CD14-positive monocyte (primary cell): ENCODE measurements around the gene CFAP91. TPM values are rescaled to one million over a fixed set of nuclear protein-coding genes. Genes with fewer than 3 reads are reported as not detected.

Experiments
- DNase-seq, 3 donors: peaks; one replicate each; pipeline ENCODE4 v3.0.0-alpha.2; 2011 to 2022
- H2AFZ ChIP-seq: 2 replicates; pipeline ENCODE4 v1.6.0; 2012; ENCODE audit warnings: mild to moderate bottlenecking, low read depth, low read length, inconsistent platforms; ENCODE audit not compliant: insufficient read depth, poor library complexity, severe bottlenecking
- H3K27ac ChIP-seq, 2 donors: 1 replicate in 1 of 2; 2 replicates in 1 of 2; pipeline ENCODE4 v1.5.1; 2012 to 2013; ENCODE audit warnings: low read length in 2 of 2, control low read depth in 1 of 2, inconsistent platforms in 1 of 2, low read depth in 1 of 2, mild to moderate bottlenecking in 1 of 2
- H3K27me3 ChIP-seq, 2 donors: one replicate each; pipeline versions ENCODE4 v1.6.0 to v1.6.1; 2011 to 2013; ENCODE audit warnings: low read length in 2 of 2; ENCODE audit not compliant: control insufficient read depth in 2 of 2, insufficient read depth in 2 of 2
- H3K36me3 ChIP-seq, 2 donors: replicated peaks in 1 of 2; 1 replicate in 1 of 2; 2 replicates in 1 of 2; pipeline versions ENCODE4 v1.5.1 to v1.6.1; 2012 to 2013; ENCODE audit warnings: low read length in 2 of 2, control low read depth in 1 of 2, inconsistent platforms in 1 of 2, mild to moderate bottlenecking in 1 of 2; ENCODE audit not compliant: insufficient read depth in 2 of 2, control insufficient read depth in 1 of 2
- H3K4me1 ChIP-seq, 2 donors: 1 replicate in 1 of 2; 2 replicates in 1 of 2; pipeline versions ENCODE4 v1.5.1 to v1.6.1; 2012 to 2013; ENCODE audit warnings: low read length in 2 of 2, control low read depth in 1 of 2, inconsistent platforms in 1 of 2, mild to moderate bottlenecking in 1 of 2, moderate library complexity in 1 of 2; ENCODE audit not compliant: insufficient read depth in 2 of 2, control insufficient read depth in 1 of 2
- H3K4me2 ChIP-seq: replicated peaks from 2 replicates; pipeline ENCODE3; 2012; ENCODE audit warnings: low read length, moderate library complexity, mild to moderate bottlenecking; ENCODE audit not compliant: poor library complexity, severe bottlenecking; ENCODE audit errors: extremely low read depth
- H3K4me3 ChIP-seq, 3 experiments: fragments of 200-600 bp in 1 of 3; sonication (generic) in 1 of 3; replicated peaks in 1 of 3; 1 replicate in 2 of 3; 2 replicates in 1 of 3; pipeline ENCODE4 v1.5.1; 2011 to 2013; ENCODE audit warnings: low read length in 3 of 3, mild to moderate bottlenecking in 3 of 3, control low read depth in 2 of 3, low read depth in 2 of 3, inconsistent platforms in 1 of 3, moderate library complexity in 1 of 3
- H3K79me2 ChIP-seq: 2 replicates; pipeline ENCODE4 v1.6.0; 2012; ENCODE audit warnings: mild to moderate bottlenecking, control low read depth, inconsistent platforms, low read length, moderate library complexity; ENCODE audit not compliant: insufficient read depth
- H3K9ac ChIP-seq: 2 replicates; pipeline ENCODE4 v1.6.0; 2017; ENCODE audit warnings: low read length, mild to moderate bottlenecking; ENCODE audit not compliant: insufficient read depth, poor library complexity, severe bottlenecking
- H3K9me3 ChIP-seq, 2 donors: replicated peaks in 1 of 2; 1 replicate in 1 of 2; 2 replicates in 1 of 2; pipeline versions ENCODE4 v1.5.1 to v1.6.1; 2012 to 2013; ENCODE audit warnings: low read length in 2 of 2, control low read depth in 1 of 2; ENCODE audit not compliant: control insufficient read depth in 1 of 2, insufficient read depth in 1 of 2
- H4K20me1 ChIP-seq: 2 replicates; pipeline ENCODE4 v1.6.0; 2012; ENCODE audit warnings: mild to moderate bottlenecking, low read length, control low read depth, moderate library complexity; ENCODE audit not compliant: insufficient read depth
- H3K27ac Mint-ChIP-seq, 7 donors: one replicate each; pipeline ENCODE4 v1.8.0; 2020; ENCODE audit warnings: mild to moderate bottlenecking in 7 of 7, mixed read lengths in 7 of 7, moderate library complexity in 6 of 7, inconsistent platforms in 2 of 7
- H3K27me3 Mint-ChIP-seq, 3 donors: one replicate each; pipeline ENCODE4 v1.8.0; 2021 to 2022; ENCODE audit warnings: low read depth in 3 of 3, mild to moderate bottlenecking in 3 of 3, mixed read lengths in 3 of 3, moderate library complexity in 3 of 3, inconsistent platforms in 1 of 3
- H3K36me3 Mint-ChIP-seq, 2 donors: one replicate each; pipeline ENCODE4 v1.8.0; 2020; ENCODE audit warnings: mixed read lengths in 2 of 2, inconsistent platforms in 1 of 2, mild to moderate bottlenecking in 1 of 2
- H3K4me1 Mint-ChIP-seq: one replicate; pipeline ENCODE4 v1.8.0; 2020; ENCODE audit warnings: mild to moderate bottlenecking, mixed read lengths
- H3K4me3 Mint-ChIP-seq, 2 donors: one replicate each; pipeline ENCODE4 v1.8.0; 2020; ENCODE audit warnings: mild to moderate bottlenecking in 2 of 2, mixed read lengths in 2 of 2, moderate library complexity in 1 of 2
- H3K9me3 Mint-ChIP-seq, 7 donors: one replicate each; pipeline ENCODE4 v1.8.0; 2020 to 2022; ENCODE audit warnings: mixed read lengths in 7 of 7, mild to moderate bottlenecking in 6 of 7, moderate library complexity in 6 of 7, inconsistent platforms in 2 of 7
- CTCF ChIP-seq: fragments of 200-600 bp; IDR thresholded peaks from one replicate; pipeline ENCODE4 v1.8.0; 2022; ENCODE audit warnings: antibody characterized with exemption, mild to moderate bottlenecking
- WGBS: methylation state at CpG from one replicate; pipeline ENCODE4 v1.1.5; 2013; ENCODE audit warnings: missing lambda C conversion rate; ENCODE audit not compliant: insufficient coverage; 5-methylcytosine and 5-hydroxymethylcytosine counted together
- intact Hi-C, 2 donors: fragments of 100-400 bp; cut with micrococcal nuclease; formaldehyde crosslinking; loops; one replicate each; pipeline versions ENCODE4 v1.15.0 to v1.15.1; 2023
- polyA plus RNA-seq, 3 donors: library from polyadenylated mRNA; depleted of rRNA in 1 of 3; unstranded in 2 of 3; stranded (reverse) in 1 of 3; fragments of 300-500 nt in 2 of 3; fragments of >200 nt in 1 of 3; fragmentation: Illumina TruSeq in 2 of 3; gene quantifications; 1 replicate in 2 of 3; 2 replicates in 1 of 3; pipeline ENCODE4 v1.2.3, GENCODE V29; 2012 to 2021

Gene CFAP91
- polyA plus RNA-seq, 3 donors, result 0.14 TPM; not detected in 2

- no peaks in the 10 kb centered on the region for H3K9me3 Mint-ChIP-seq
- no peaks in the 10 kb centered on the region for H3K36me3 Mint-ChIP-seq
- H3K4me1 Mint-ChIP-seq, result peaks cover 11% of the 10 kb centered on the region
- Histone ChIP-seq H3K79me2 (no peaks in the 10 kb centered on the region), H3K9me3 (no peaks in the 10 kb centered on the region), H2AFZ (no peak overlapping the region), H3K27ac (no peak overlapping the region), H3K4me3 (no peak overlapping the region), H3K4me2 (no peak overlapping the region), H3K27me3 (no peaks in the 10 kb centered on the region), H3K4me1 (peaks cover 4 to 6% of the 10 kb centered on the region in 2 donors), H4K20me1 (no peaks in the 10 kb centered on the region), H3K36me3 (no peaks in the 10 kb centered on the region), H3K9ac (no peak overlapping the region)
- no CpG with 5 or more reads among the region's 5 CpGs for WGBS
- H3K27me3 Mint-ChIP-seq, result peaks cover 0 to 1% (median 0%) of the 10 kb centered on the region in 3 donors
- DNase-seq, result no peak
- no peak overlapping the region for H3K27ac Mint-ChIP-seq
- no peak for TF ChIP-seq CTCF
- no peak overlapping the region for H3K4me3 Mint-ChIP-seq
- intact Hi-C loops, result no loop called here
Measured at GRCh38 chr3:119733812-119734211, 31.0 kb downstream of the CFAP91 start.

GRCh38 chr3:119738741-119739140 lies 35.9 kb downstream of the CFAP91 start:
- H3K27ac Mint-ChIP-seq, result no peak overlapping the region
- H3K4me3 Mint-ChIP-seq, result no peak overlapping the region

More at GRCh38 chr3:119738741-119739140, 35.9 kb downstream of the CFAP91 start:
- no peak for TF ChIP-seq CTCF
- Histone ChIP-seq H3K4me2 (no peak overlapping the region), H3K4me3 (no peak overlapping the region), H3K9me3 (no peaks in the 10 kb centered on the region), H3K36me3 (no peaks in the 10 kb centered on the region), H4K20me1 (no peaks in the 10 kb centered on the region), H3K9ac (no peak overlapping the region), H2AFZ (no peak overlapping the region), H3K27ac (no peak overlapping the region), H3K27me3 (no peaks in the 10 kb centered on the region), H3K79me2 (no peaks in the 10 kb centered on the region), H3K4me1 (peaks cover 13 to 17% of the 10 kb centered on the region in 2 donors)
- no peaks in the 10 kb centered on the region for H3K9me3 Mint-ChIP-seq
- H3K36me3 Mint-ChIP-seq, result no peaks in the 10 kb centered on the region
- peaks cover 30% of the 10 kb centered on the region for H3K4me1 Mint-ChIP-seq
- intact Hi-C loops, result no loop called here
- H3K27me3 Mint-ChIP-seq, result peaks cover 0 to 3% (median 0%) of the 10 kb centered on the region in 3 donors
- DNase-seq, result no peak
